H9 (cell line): ENCODE data around the gene ROCK1. TPM values are rescaled to one million over a fixed set of nuclear protein-coding genes. Genes with fewer than 3 reads are reported as not detected.

Source experiments
- DNase-seq: peaks from one replicate; pipeline ENCODE4 v3.0.0-alpha.2; 2017
- H2AFZ ChIP-seq: one replicate; pipeline ENCODE4 v1.6.1; 2013; ENCODE audit warnings: mild to moderate bottlenecking, low read length, control low read depth, moderate library complexity
- H2AK5ac ChIP-seq: 2 replicates; pipeline ENCODE4 v1.6.1; 2013; ENCODE audit warnings: low read length, control low read depth, mixed read lengths; ENCODE audit not compliant: insufficient read length
- H2BK120ac ChIP-seq: one replicate; pipeline ENCODE4 v1.6.1; 2013; ENCODE audit warnings: low read depth, mild to moderate bottlenecking, low read length, control low read depth, inconsistent platforms; ENCODE audit not compliant: poor library complexity, severe bottlenecking
- H2BK12ac ChIP-seq: 2 replicates; pipeline ENCODE4 v1.6.1; 2013; ENCODE audit warnings: low read length, control low read depth, mixed read lengths, low read depth; ENCODE audit not compliant: insufficient read length
- H2BK15ac ChIP-seq: 2 replicates; pipeline ENCODE4 v1.6.1; 2013; ENCODE audit warnings: low read depth, low read length, control low read depth
- H2BK20ac ChIP-seq: one replicate; pipeline ENCODE4 v1.6.1; 2013; ENCODE audit warnings: low read depth, mild to moderate bottlenecking, low read length, control low read depth, inconsistent platforms; ENCODE audit not compliant: poor library complexity, severe bottlenecking
- H2BK5ac ChIP-seq: 2 replicates; pipeline ENCODE4 v1.6.1; 2013; ENCODE audit warnings: low read length, control low read depth, mixed read lengths; ENCODE audit not compliant: insufficient read length
- H3K14ac ChIP-seq: 2 replicates; pipeline ENCODE4 v1.6.1; 2013; ENCODE audit warnings: low read length, control low read depth; ENCODE audit not compliant: insufficient read depth
- H3K18ac ChIP-seq: 2 replicates; pipeline ENCODE4 v1.6.1; 2013; ENCODE audit warnings: low read depth, mild to moderate bottlenecking, mixed read lengths, low read length, control low read depth; ENCODE audit not compliant: insufficient read length
- H3K23ac ChIP-seq: 2 replicates; pipeline ENCODE4 v1.6.1; 2013; ENCODE audit warnings: low read length, control low read depth, mixed read lengths, low read depth; ENCODE audit not compliant: insufficient read length
- H3K23me2 ChIP-seq: 2 replicates; pipeline ENCODE4 v1.6.1; 2013; ENCODE audit warnings: low read depth, mild to moderate bottlenecking, mixed read lengths, low read length, control low read depth; ENCODE audit not compliant: insufficient read length, poor library complexity, severe bottlenecking
- H3K27ac ChIP-seq: 2 replicates; pipeline ENCODE4 v1.5.1; 2013; ENCODE audit warnings: low read length, control low read depth, mixed read lengths, low read depth; ENCODE audit not compliant: insufficient read length
- H3K27me3 ChIP-seq: 2 replicates; pipeline ENCODE4 v1.6.1; 2013; ENCODE audit warnings: low read length, control low read depth, inconsistent platforms; ENCODE audit not compliant: insufficient read depth
- H3K4ac ChIP-seq: 2 replicates; pipeline ENCODE4 v1.6.1; 2013; ENCODE audit warnings: low read depth, mild to moderate bottlenecking, control low read depth, inconsistent platforms, low read length, moderate library complexity
- H3K4me1 ChIP-seq: 2 replicates; pipeline ENCODE4 v1.6.1; 2013; ENCODE audit warnings: low read length, control low read depth, inconsistent platforms; ENCODE audit not compliant: insufficient read depth
- H3K4me2 ChIP-seq: 2 replicates; pipeline ENCODE4 v1.6.1; 2013; ENCODE audit warnings: low read length, control low read depth, mixed read lengths; ENCODE audit not compliant: insufficient read length, insufficient read depth
- H3K56ac ChIP-seq: 2 replicates; pipeline ENCODE4 v1.6.1; 2013; ENCODE audit warnings: low read depth, mild to moderate bottlenecking, mixed read lengths, low read length, control low read depth; ENCODE audit not compliant: insufficient read length
- H3K79me1 ChIP-seq: 2 replicates; pipeline ENCODE4 v1.6.1; 2013; ENCODE audit warnings: low read depth, mild to moderate bottlenecking, moderate library complexity, low read length, control low read depth, inconsistent platforms; ENCODE audit not compliant: insufficient read depth, poor library complexity, severe bottlenecking
- H3K79me2 ChIP-seq: 2 replicates; pipeline ENCODE4 v1.6.1; 2013; ENCODE audit warnings: low read length, control low read depth, inconsistent platforms; ENCODE audit not compliant: insufficient read depth
- H3K9ac ChIP-seq: 2 replicates; pipeline ENCODE4 v1.6.1; 2013; ENCODE audit warnings: low read length, control low read depth, mixed read lengths; ENCODE audit not compliant: insufficient read length; ENCODE audit errors: extremely low read depth
- H3K9me3 ChIP-seq: one replicate; pipeline ENCODE4 v1.6.1; 2013; ENCODE audit warnings: low read depth, low read length, inconsistent platforms; ENCODE audit not compliant: control insufficient read depth
- H3T11ph ChIP-seq: one replicate; pipeline ENCODE4 v1.6.1; 2013; ENCODE audit warnings: mild to moderate bottlenecking, low read length, control low read depth, inconsistent platforms
- H4K20me1 ChIP-seq: one replicate; pipeline ENCODE4 v1.6.1; 2013; ENCODE audit not compliant: control insufficient read depth, insufficient read length, insufficient read depth
- H4K5ac ChIP-seq: 2 replicates; pipeline ENCODE4 v1.6.1; 2013; ENCODE audit warnings: low read depth, mild to moderate bottlenecking, mixed read lengths, low read length, control low read depth; ENCODE audit not compliant: insufficient read length
- H4K8ac ChIP-seq: replicated peaks from 2 replicates; pipeline ENCODE4 v1.6.1; 2013; ENCODE audit warnings: low read length, control low read depth, mixed read lengths, low read depth; ENCODE audit not compliant: insufficient read length
- H4K91ac ChIP-seq: 2 replicates; pipeline ENCODE4 v1.6.1; 2013; ENCODE audit warnings: low read depth, mild to moderate bottlenecking, moderate library complexity, mixed read lengths, low read length, control low read depth; ENCODE audit not compliant: insufficient read length
- H3K27ac Mint-ChIP-seq, 3 experiments: 2 replicates in 2 of 3; 3 replicates in 1 of 3; pipeline ENCODE4 v1.8.0; 2020 to 2021; ENCODE audit warnings: mixed read lengths in 3 of 3, mild to moderate bottlenecking in 1 of 3, moderate library complexity in 1 of 3
- H3K27me3 Mint-ChIP-seq: 2 replicates; pipeline ENCODE4 v1.8.0; 2021; ENCODE audit warnings: low read depth, mild to moderate bottlenecking, moderate library complexity, mixed read lengths
- H3K36me3 Mint-ChIP-seq, 3 experiments: 2 replicates in 2 of 3; 3 replicates in 1 of 3; pipeline ENCODE4 v1.8.0; 2020 to 2021; ENCODE audit warnings: low read depth in 3 of 3, mixed read lengths in 3 of 3; ENCODE audit not compliant: insufficient read depth in 1 of 3
- H3K4me1 Mint-ChIP-seq, 2 experiments: 2 replicates each; pipeline ENCODE4 v1.8.0; 2020; ENCODE audit warnings: mixed read lengths in 2 of 2
- H3K4me3 Mint-ChIP-seq, 2 experiments: 2 replicates in 1 of 2; 3 replicates in 1 of 2; pipeline ENCODE4 v1.8.0; 2020 to 2021; ENCODE audit warnings: mild to moderate bottlenecking in 2 of 2, mixed read lengths in 2 of 2, moderate library complexity in 1 of 2
- H3K9me3 Mint-ChIP-seq, 2 experiments: 2 replicates in 1 of 2; 3 replicates in 1 of 2; pipeline ENCODE4 v1.8.0; 2020; ENCODE audit warnings: mild to moderate bottlenecking in 2 of 2, mixed read lengths in 2 of 2, moderate library complexity in 1 of 2
- WGBS: extraction: QIAGEN DNeasy Blood & Tissue Kit; methylation state at CpG from one replicate; pipeline ENCODE4 v1.1.7; 2013; ENCODE audit warnings: missing lambda C conversion rate, low lambda C conversion rate, mixed read lengths; ENCODE audit not compliant: insufficient read length; ENCODE audit errors: extremely low coverage; 5-methylcytosine and 5-hydroxymethylcytosine counted together
- total RNA-seq: library from RNA; stranded (reverse); gene quantifications from 2 replicates; pipeline ENCODE4 v1.2.1, GENCODE V29; 2021
- TF ChIP-seq, protein P1 (sequence below): fragments of 200-600 bp; sonication (generic); conservative IDR thresholded peaks from 3 replicates; pipeline ENCODE4 v1.8.0; 2021; ENCODE audit warnings: antibody characterized with exemption, mild to moderate bottlenecking

Gene ROCK1
- total RNA-seq, 1 experiment from 2014 or later, result 38.2 TPM

DNA sequence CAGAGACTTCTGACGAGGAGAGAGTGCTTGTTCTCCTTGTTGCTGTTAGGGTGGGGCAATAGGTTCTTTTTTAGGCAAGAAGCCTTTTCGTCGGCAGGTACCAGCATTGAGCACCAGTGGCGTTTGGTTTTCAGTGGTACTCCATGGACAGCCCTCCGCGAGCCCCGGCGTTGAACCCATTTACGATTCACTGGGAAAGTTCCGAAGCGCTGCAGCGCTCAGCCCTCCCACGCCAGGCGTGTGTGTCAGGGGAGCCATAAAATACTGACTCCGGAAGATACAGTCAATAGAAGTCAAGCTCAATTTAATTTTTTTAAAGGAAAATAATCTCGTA is 494 bp upstream of the ROCK1 start:
- peaks cover 17 to 18% of the 10 kb centered on the region in 2 experiments for H3K4me1 Mint-ChIP-seq
- H3K4me3 Mint-ChIP-seq, result no peak overlapping the region; a peak in 5 of 5 replicates
- H3K9ac ChIP-seq, result peak overlapping the region; percentile 64
- no peaks in the 10 kb centered on the region for H3K79me1 ChIP-seq
- H4K5ac ChIP-seq, result no peak overlapping the region
- no peak overlapping the region for H3T11ph ChIP-seq
- H3K79me2 ChIP-seq, result peaks cover 21% of the 10 kb centered on the region; the same call in 1 of the 2 replicates
- no peak overlapping the region for H3K23ac ChIP-seq
- TF ChIP-seq, protein P1, sequence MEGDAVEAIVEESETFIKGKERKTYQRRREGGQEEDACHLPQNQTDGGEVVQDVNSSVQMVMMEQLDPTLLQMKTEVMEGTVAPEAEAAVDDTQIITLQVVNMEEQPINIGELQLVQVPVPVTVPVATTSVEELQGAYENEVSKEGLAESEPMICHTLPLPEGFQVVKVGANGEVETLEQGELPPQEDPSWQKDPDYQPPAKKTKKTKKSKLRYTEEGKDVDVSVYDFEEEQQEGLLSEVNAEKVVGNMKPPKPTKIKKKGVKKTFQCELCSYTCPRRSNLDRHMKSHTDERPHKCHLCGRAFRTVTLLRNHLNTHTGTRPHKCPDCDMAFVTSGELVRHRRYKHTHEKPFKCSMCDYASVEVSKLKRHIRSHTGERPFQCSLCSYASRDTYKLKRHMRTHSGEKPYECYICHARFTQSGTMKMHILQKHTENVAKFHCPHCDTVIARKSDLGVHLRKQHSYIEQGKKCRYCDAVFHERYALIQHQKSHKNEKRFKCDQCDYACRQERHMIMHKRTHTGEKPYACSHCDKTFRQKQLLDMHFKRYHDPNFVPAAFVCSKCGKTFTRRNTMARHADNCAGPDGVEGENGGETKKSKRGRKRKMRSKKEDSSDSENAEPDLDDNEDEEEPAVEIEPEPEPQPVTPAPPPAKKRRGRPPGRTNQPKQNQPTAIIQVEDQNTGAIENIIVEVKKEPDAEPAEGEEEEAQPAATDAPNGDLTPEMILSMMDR, result no peak
- H2BK5ac ChIP-seq, result no peak overlapping the region
- no peak overlapping the region for H4K91ac ChIP-seq
- H3K23me2 ChIP-seq, result peaks cover 8% of the 10 kb centered on the region
- no peak overlapping the region for H2BK12ac ChIP-seq
- H3K27me3 Mint-ChIP-seq, result peaks cover 18% of the 10 kb centered on the region
- H3K27me3 ChIP-seq, result no peaks in the 10 kb centered on the region
- H4K8ac ChIP-seq, result no peak overlapping the region
- no CpG with 5 or more reads among the region's 16 CpGs for WGBS
- peak overlapping the region; percentile 97 for H2AFZ ChIP-seq
- no peak overlapping the region for H2BK120ac ChIP-seq
- H3K4ac ChIP-seq, result no peak overlapping the region
- peak overlapping the region; percentile 86 for H3K4me2 ChIP-seq
- H2BK15ac ChIP-seq, result no peak overlapping the region
- H3K9me3 ChIP-seq, result no peaks in the 10 kb centered on the region
- H3K9me3 Mint-ChIP-seq, result peaks cover 3% of the 10 kb centered on the region in 2 experiments; a peak in 2 of 5 replicates
- H3K56ac ChIP-seq, result no peak overlapping the region
- H3K27ac ChIP-seq, result no peak overlapping the region
- DNase-seq, result no peak
- no peak overlapping the region for H2BK20ac ChIP-seq
- H3K27ac Mint-ChIP-seq, result peak overlapping the region in 2 of 3 experiments; percentile 22 to 48; a peak in 1 of 7 replicates
- H3K18ac ChIP-seq, result peak overlapping the region; percentile 74
- peaks cover 3% of the 10 kb centered on the region; the same call in 1 of the 2 replicates for H3K4me1 ChIP-seq
- no peak overlapping the region for H2AK5ac ChIP-seq
- H4K20me1 ChIP-seq, result no peaks in the 10 kb centered on the region
- H3K36me3 Mint-ChIP-seq, result no peaks in the 10 kb centered on the region; a peak in 1 of 7 replicates
- peak overlapping the region; percentile 41; the same call in 1 of the 2 replicates for H3K14ac ChIP-seq
